NK-92 (cell line): ENCODE data around the gene TOGARAM1.

ENCODE experiments used
- DNase-seq: peaks from one replicate; lab custom pipeline; 2025; ENCODE audit not compliant: unreplicated experiment; lab: John Stamatoyannopoulos, UW

TOGARAM1 gene

GRCh38 chr14:44963044-44963528 lies 1.1 kb downstream of the TOGARAM1 start:
- DNase-seq, result no peak

- no peak for DNase-seq
Measured at GRCh38 chr14:44963775-44964380, 1.9 kb downstream of the TOGARAM1 start.

- DNase-seq, result no peak
Measured at GRCh38 chr14:44966601-44967336, 4.8 kb downstream of the TOGARAM1 start.

- DNase-seq, result no peak
Measured at GRCh38 chr14:44968714-44969113, 6.7 kb downstream of the TOGARAM1 start.

GRCh38 chr14:44970907-44971306 lies 8.9 kb downstream of the TOGARAM1 start:
- DNase-seq, result no peak

- no peak for DNase-seq
Measured at GRCh38 chr14:44971459-44971858, 9.5 kb downstream of the TOGARAM1 start.

- DNase-seq, result no peak
Measured at GRCh38 chr14:44979273-44979672, 17.3 kb downstream of the TOGARAM1 start.

GRCh38 chr14:44979740-44980356 lies 17.9 kb downstream of the TOGARAM1 start:
- no peak for DNase-seq

GRCh38 chr14:44981198-44981597 lies 19.2 kb downstream of the TOGARAM1 start:
- DNase-seq, result no peak

GRCh38 chr14:44982594-44982993 lies 20.6 kb downstream of the TOGARAM1 start:
- DNase-seq, result no peak

- DNase-seq, result no peak
Measured at GRCh38 chr14:44988694-44989093, 26.7 kb downstream of the TOGARAM1 start.

GRCh38 chr14:44989497-44990440 lies 27.8 kb downstream of the TOGARAM1 start:
- DNase-seq, result no peak

- DNase-seq, result no peak
Measured at GRCh38 chr14:44990533-44990932, 28.5 kb downstream of the TOGARAM1 start.

GRCh38 chr14:44995196-44995595 lies 33.2 kb downstream of the TOGARAM1 start:
- DNase-seq, result no peak

GRCh38 chr14:44995770-44996294 lies 33.8 kb downstream of the TOGARAM1 start:
- no peak for DNase-seq

GRCh38 chr14:45003924-45004323 lies 41.9 kb downstream of the TOGARAM1 start:
- no peak for DNase-seq

- no peak for DNase-seq
Measured at GRCh38 chr14:45015133-45015532, 53.1 kb downstream of the TOGARAM1 start.

- no peak for DNase-seq
Measured at GRCh38 chr14:45028107-45028626, 66.2 kb downstream of the TOGARAM1 start.

GRCh38 chr14:45034730-45035129 lies 72.7 kb downstream of the TOGARAM1 start:
- DNase-seq, result no peak

GRCh38 chr14:45038256-45038655 lies 76.3 kb downstream of the TOGARAM1 start:
- no peak for DNase-seq

- no peak for DNase-seq
Measured at GRCh38 chr14:45038865-45039264, 76.9 kb downstream of the TOGARAM1 start.
